SK-N-SH treated with all-trans-retinoic acid at 6 μM for 48 hours (cell line): Measurements from ENCODE around the gene MYADM.
A peak's percentile ranks its signal among the peaks of the same experiment; 100 is the strongest.
"Not testable (repeated sequence)": the region's sequence is repeated elsewhere in the genome, so short reads cannot be mapped to it uniquely, and the experiment has no call there.

Source experiments
- ATAC-seq: fragments of 200-7000 bp; cut with Tn5 transposase; 3 replicates; pipeline ENCODE4 v1.9.1; 2020; ENCODE audit warnings: mild to moderate bottlenecking, moderate library complexity
- ARNTL ChIP-seq: fragments of 450-650 bp; formaldehyde crosslinking; IDR thresholded peaks from 2 replicates; pipeline ENCODE4 v1.5.0; 2020; ENCODE audit warnings: low read depth, mild to moderate bottlenecking, moderate library complexity, borderline replicate concordance
- BACH2 ChIP-seq: fragments of 250-450 bp; sonication (Bioruptor Pico); IDR thresholded peaks from 2 replicates; pipeline ENCODE4 v1.9.0; 2021; ENCODE audit warnings: mild to moderate bottlenecking, borderline replicate concordance
- CREB5 ChIP-seq: fragments of 250-450 bp; sonication (Bioruptor Pico); IDR thresholded peaks from 2 replicates; pipeline ENCODE4 v1.5.1; 2020; ENCODE audit warnings: low read depth, mild to moderate bottlenecking, moderate library complexity
- CSRNP3 ChIP-seq: fragments of 250-450 bp; sonication (Bioruptor Pico); IDR thresholded peaks from 2 replicates; pipeline ENCODE4 v1.5.1; 2021; ENCODE audit warnings: mild to moderate bottlenecking, moderate library complexity
- ESRRG ChIP-seq: fragments of 250-450 bp; sonication (Bioruptor Pico); IDR thresholded peaks from 2 replicates; pipeline ENCODE4 v1.6.1; 2021; ENCODE audit warnings: mild to moderate bottlenecking
- GLIS3 ChIP-seq: fragments of 250-450 bp; sonication (Bioruptor Pico); IDR thresholded peaks from 2 replicates; pipeline ENCODE4 v1.5.0; 2020; ENCODE audit warnings: mild to moderate bottlenecking, moderate library complexity
- ISL1 ChIP-seq: fragments of 250-450 bp; sonication (Bioruptor Pico); IDR thresholded peaks from 2 replicates; pipeline ENCODE4 v2.1.2; 2022; ENCODE audit warnings: mild to moderate bottlenecking, moderate library complexity
- POU6F1 ChIP-seq: fragments of 250-450 bp; sonication (Bioruptor Pico); IDR thresholded peaks from 2 replicates; pipeline ENCODE4 v1.8.0; 2021; ENCODE audit warnings: low read depth, mild to moderate bottlenecking, moderate library complexity, borderline replicate concordance
- PPARA ChIP-seq: fragments of 250-450 bp; sonication (Bioruptor Pico); IDR thresholded peaks from 2 replicates; pipeline ENCODE4 v1.5.0; 2020; ENCODE audit warnings: mild to moderate bottlenecking, borderline replicate concordance
- RARB ChIP-seq: fragments of 250-450 bp; sonication (Bioruptor Pico); IDR thresholded peaks from 2 replicates; pipeline ENCODE4 v1.8.0; 2021; ENCODE audit warnings: mild to moderate bottlenecking, moderate library complexity
- SNAI2 ChIP-seq: fragments of 250-450 bp; sonication (Bioruptor Pico); IDR thresholded peaks from 2 replicates; pipeline ENCODE4 v1.5.0; 2020; ENCODE audit warnings: mild to moderate bottlenecking, moderate library complexity
- TCF4 ChIP-seq: fragments of 250-450 bp; sonication (Bioruptor Pico); IDR thresholded peaks from 2 replicates; pipeline ENCODE4 v1.8.0; 2021; ENCODE audit warnings: mild to moderate bottlenecking, moderate library complexity, borderline replicate concordance
- TOX ChIP-seq: fragments of 250-450 bp; sonication (Bioruptor Pico); IDR thresholded peaks from 2 replicates; pipeline ENCODE4 v1.8.0; 2021; ENCODE audit warnings: mild to moderate bottlenecking, moderate library complexity, borderline replicate concordance
- ZC3H10 ChIP-seq: fragments of 250-450 bp; sonication (Bioruptor Pico); IDR thresholded peaks from 2 replicates; pipeline ENCODE4 v1.5.1; 2021; ENCODE audit warnings: mild to moderate bottlenecking, moderate library complexity
- ZFP3 ChIP-seq: fragments of 250-450 bp; sonication (Bioruptor Pico); IDR thresholded peaks from 2 replicates; pipeline ENCODE4 v1.5.0; 2020; ENCODE audit warnings: mild to moderate bottlenecking, moderate library complexity
- ZFP30 ChIP-seq: fragments of 450-650 bp; formaldehyde crosslinking; IDR thresholded peaks from 2 replicates; pipeline ENCODE4 v1.5.0; 2022; ENCODE audit warnings: mild to moderate bottlenecking, moderate library complexity
- ZNF565 ChIP-seq: fragments of 450-650 bp; formaldehyde crosslinking; conservative IDR thresholded peaks from 2 replicates; pipeline ENCODE4 v1.5.0; 2020; ENCODE audit warnings: low read depth, mild to moderate bottlenecking, moderate library complexity
- ZNF70 ChIP-seq: fragments of 450-650 bp; formaldehyde crosslinking; IDR thresholded peaks from 2 replicates; pipeline ENCODE4 v1.5.0; 2020; ENCODE audit warnings: mild to moderate bottlenecking, moderate library complexity
- ZNF8 ChIP-seq: fragments of 450-650 bp; formaldehyde crosslinking; IDR thresholded peaks from 2 replicates; pipeline ENCODE4 v1.5.0; 2020; ENCODE audit warnings: mild to moderate bottlenecking, moderate library complexity

MYADM gene

GRCh38 chr19:53826876-53827275, 40.8 kb upstream of the MYADM start:
- TF ChIP-seq ZNF70 (CRISPR knock-in tag) (no peak), ZFP3 (CRISPR knock-in tag) (no peak), CSRNP3 (CRISPR knock-in tag) (no peak), GLIS3 (no peak), ESRRG (CRISPR knock-in tag) (no peak), CREB5 (CRISPR knock-in tag) (no peak), RARB (no peak), BACH2 (CRISPR knock-in tag) (no peak), POU6F1 (CRISPR knock-in tag) (no peak)
- no peak; the same call in 2 of the 3 replicates for ATAC-seq

GRCh38 chr19:53828531-53828930, 39.2 kb upstream of the MYADM start:
- TF ChIP-seq TOX (CRISPR knock-in tag) (no peak), ZC3H10 (CRISPR knock-in tag) (no peak), CREB5 (CRISPR knock-in tag) (no peak), BACH2 (CRISPR knock-in tag) (no peak), ARNTL (no peak), TCF4 (CRISPR knock-in tag) (no peak), ZNF8 (CRISPR knock-in tag) (no peak), ZFP3 (CRISPR knock-in tag) (no peak), CSRNP3 (CRISPR knock-in tag) (no peak), GLIS3 (no peak), SNAI2 (CRISPR knock-in tag) (no peak), ISL1 (no peak), RARB (no peak), POU6F1 (CRISPR knock-in tag) (no peak), ZFP30 (CRISPR knock-in tag) (no peak), ZNF565 (CRISPR knock-in tag) (no peak), ESRRG (CRISPR knock-in tag) (no peak), PPARA (no peak)
- TF ChIP-seq, all 23 proteins: peak for 0
- ATAC-seq, result no peak

GRCh38 chr19:53832861-53833260, 34.8 kb upstream of the MYADM start:
- not testable (repeated sequence) for ATAC-seq

- not testable (repeated sequence) for ATAC-seq
Observed at GRCh38 chr19:53838446-53838845, 29.2 kb upstream of the MYADM start.

- not testable (repeated sequence) for ATAC-seq
Observed at GRCh38 chr19:53840241-53840640, 27.4 kb upstream of the MYADM start.

GRCh38 chr19:53840914-53841313, 26.8 kb upstream of the MYADM start:
- ATAC-seq, result peak; percentile 49
